Neuronal stem cell (in vitro differentiated cells): ENCODE results near the gene NCAN.

Experiments
- DNase-seq: peaks from one replicate; pipeline ENCODE4 v3.0.0-alpha.2; 2013; ENCODE audit warnings: low spot score
- H2AFZ ChIP-seq: one replicate; pipeline ENCODE4 v1.6.1; 2013; ENCODE audit warnings: mild to moderate bottlenecking, low read length, inconsistent platforms
- H2AK5ac ChIP-seq: 2 replicates; pipeline ENCODE4 v1.6.1; 2013; ENCODE audit warnings: low read depth, mild to moderate bottlenecking, inconsistent platforms, low read length, moderate library complexity, mixed read lengths
- H2BK120ac ChIP-seq: 2 replicates; pipeline ENCODE4 v1.6.1; 2013; ENCODE audit warnings: low read depth, mild to moderate bottlenecking, inconsistent platforms, low read length, moderate library complexity, mixed read lengths
- H2BK12ac ChIP-seq: one replicate; pipeline ENCODE4 v1.6.1; 2013; ENCODE audit warnings: low read length, inconsistent platforms
- H2BK15ac ChIP-seq: 2 replicates; pipeline ENCODE4 v1.6.1; 2013; ENCODE audit warnings: mild to moderate bottlenecking, low read length, inconsistent platforms, mixed read lengths
- H2BK5ac ChIP-seq: one replicate; pipeline ENCODE4 v1.6.1; 2013; ENCODE audit warnings: inconsistent platforms, mild to moderate bottlenecking, low read length, moderate library complexity
- H3K14ac ChIP-seq: one replicate; pipeline ENCODE4 v1.6.1; 2013; ENCODE audit warnings: low read length, inconsistent platforms
- H3K18ac ChIP-seq: 2 replicates; pipeline ENCODE4 v1.6.1; 2013; ENCODE audit warnings: low read length, inconsistent platforms
- H3K23ac ChIP-seq: 2 replicates; pipeline ENCODE4 v1.6.1; 2013; ENCODE audit warnings: low read depth, mild to moderate bottlenecking, mixed read lengths, low read length, inconsistent platforms; ENCODE audit not compliant: poor library complexity
- H3K27ac ChIP-seq: replicated peaks from 3 replicates; pipeline ENCODE4 v1.5.1; 2013; ENCODE audit warnings: low read length, inconsistent platforms
- H3K27me3 ChIP-seq, 3 experiments: 2 replicates each; pipeline ENCODE4 v1.6.1; 2013; ENCODE audit warnings: low read length in 3 of 3, mild to moderate bottlenecking in 2 of 3, inconsistent platforms in 1 of 3, low read depth in 1 of 3, mixed read lengths in 1 of 3, moderate library complexity in 1 of 3; ENCODE audit not compliant: control insufficient read depth in 3 of 3, insufficient read depth in 3 of 3
- H3K36me3 ChIP-seq, 2 donors: replicated peaks in 1 of 2; 2 replicates each; pipeline ENCODE4 v1.6.1; 2013; ENCODE audit warnings: low read length in 2 of 2; ENCODE audit not compliant: control insufficient read depth in 2 of 2, insufficient read depth in 2 of 2
- H3K4ac ChIP-seq: 2 replicates; pipeline ENCODE4 v1.6.1; 2013; ENCODE audit warnings: inconsistent platforms, mild to moderate bottlenecking, low read length, moderate library complexity
- H3K4me1 ChIP-seq, 2 donors: 1 replicate in 1 of 2; 2 replicates in 1 of 2; pipeline ENCODE4 v1.6.1; 2013; ENCODE audit warnings: low read length in 2 of 2, low read depth in 1 of 2; ENCODE audit not compliant: control insufficient read depth in 2 of 2, insufficient read depth in 1 of 2
- H3K4me2 ChIP-seq: one replicate; pipeline ENCODE4 v1.6.1; 2013; ENCODE audit warnings: mild to moderate bottlenecking, low read length, inconsistent platforms; ENCODE audit not compliant: insufficient read depth, poor library complexity, severe bottlenecking
- H3K4me3 ChIP-seq, 2 donors: 2 replicates each; pipeline ENCODE4 v1.5.1; 2013; ENCODE audit warnings: low read length in 2 of 2, mild to moderate bottlenecking in 2 of 2, inconsistent platforms in 1 of 2, moderate library complexity in 1 of 2
- H3K79me1 ChIP-seq: one replicate; pipeline ENCODE4 v1.6.1; 2013; ENCODE audit warnings: low read depth, mild to moderate bottlenecking, inconsistent platforms, low read length, moderate library complexity
- H3K9ac ChIP-seq: one replicate; pipeline ENCODE4 v1.6.1; 2013; ENCODE audit warnings: mild to moderate bottlenecking, low read depth, low read length, inconsistent platforms; ENCODE audit not compliant: poor library complexity
- H3K9me3 ChIP-seq, 2 donors: replicated peaks in 1 of 2; 2 replicates each; pipeline versions ENCODE3 to v1.6.1; 2013; ENCODE audit warnings: low read length in 2 of 2, mild to moderate bottlenecking in 2 of 2, inconsistent platforms in 1 of 2, low read depth in 1 of 2, mixed read lengths in 1 of 2, moderate library complexity in 1 of 2; ENCODE audit not compliant: control insufficient read depth in 2 of 2, insufficient read depth in 1 of 2
- H4K8ac ChIP-seq: one replicate; pipeline ENCODE4 v1.6.1; 2013; ENCODE audit warnings: low read depth, mild to moderate bottlenecking, inconsistent platforms, low read length, moderate library complexity
- H4K91ac ChIP-seq: one replicate; pipeline ENCODE4 v1.6.1; 2013; ENCODE audit warnings: low read length, low read depth, mild to moderate bottlenecking, inconsistent platforms; ENCODE audit not compliant: poor library complexity
- WGBS, 2 donors: extraction: QIAGEN DNeasy Blood & Tissue Kit; methylation state at CpG; one replicate each; pipeline ENCODE4 v1.1.7; 2013; ENCODE audit warnings: missing lambda C conversion rate in 2 of 2, mixed read lengths in 1 of 2; ENCODE audit not compliant: insufficient read length in 2 of 2, insufficient replicate concordance in 1 of 2; ENCODE audit errors: extremely low coverage in 2 of 2; 5-methylcytosine and 5-hydroxymethylcytosine counted together

Gene NCAN

DNA sequence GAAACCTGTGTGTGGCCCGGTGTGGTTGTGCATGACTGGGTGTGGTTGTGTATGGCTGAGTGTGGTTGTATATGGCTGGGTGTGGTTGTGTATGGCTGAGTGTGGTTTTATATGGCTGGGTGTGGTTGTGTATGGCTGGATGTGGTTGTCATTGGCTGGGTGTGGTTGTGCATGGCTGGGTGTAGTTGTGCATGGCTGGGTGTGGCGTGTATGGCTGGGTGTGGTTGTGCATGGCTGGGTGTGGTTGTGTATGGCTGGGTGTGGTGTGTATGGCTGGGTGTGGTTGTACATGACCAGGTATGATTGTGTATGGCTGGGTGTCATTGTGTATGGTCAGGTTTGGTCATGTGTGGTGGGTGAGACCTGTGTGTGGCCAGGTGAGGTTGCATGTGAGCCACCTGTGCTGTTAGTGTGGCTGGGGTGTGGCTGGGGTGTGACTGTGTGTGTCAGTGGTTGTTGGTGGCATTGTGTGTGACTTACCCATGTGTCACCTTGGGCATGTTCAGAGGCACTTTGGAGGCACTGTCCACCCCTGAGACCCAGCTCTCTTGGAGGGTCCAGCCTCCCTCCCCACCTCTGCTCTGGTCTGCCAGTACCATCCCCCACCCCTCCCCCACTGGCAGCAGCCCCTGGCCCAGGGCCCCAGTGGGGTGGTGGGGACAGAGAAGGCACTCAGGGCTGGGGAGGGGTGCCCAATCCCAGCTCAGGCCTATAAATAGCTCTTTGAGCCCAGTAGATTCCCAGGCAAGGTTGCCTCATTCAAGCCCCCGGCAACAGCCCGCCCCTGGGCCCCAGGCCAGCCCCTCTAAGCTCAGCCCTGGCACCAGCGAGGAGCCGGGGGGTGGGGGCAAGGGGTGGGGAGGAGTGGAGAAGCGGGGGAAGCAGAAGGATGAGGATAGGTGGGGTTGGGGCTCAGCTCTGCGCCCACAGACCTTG lies 3.9 kb upstream of the NCAN start:
- Histone ChIP-seq H3K4me2 (no peak overlapping the region), H2BK5ac (no peak overlapping the region), H3K9ac (peak overlapping the region; percentile 9), H3K27me3 (peaks cover 0 to 18% (median 0%) of the 10 kb centered on the region in 3 experiments), H2BK15ac (no peak overlapping the region), H3K14ac (no peak overlapping the region), H3K4me3 (no peak overlapping the region), H3K27ac (no peak overlapping the region), H4K91ac (no peak overlapping the region), H3K36me3 (peaks cover 0 to 1% of the 10 kb centered on the region in 2 donors), H2AK5ac (no peak overlapping the region), H2AFZ (no peak overlapping the region), H3K23ac (peak overlapping the region; percentile 62), H3K18ac (no peak overlapping the region), H3K4me1 (peaks cover 13 to 14% of the 10 kb centered on the region in 2 donors), H2BK12ac (no peak overlapping the region), H3K4ac (no peak overlapping the region), H2BK120ac (no peak overlapping the region), H4K8ac (no peak overlapping the region), H3K9me3 (peaks cover 0 to 4% of the 10 kb centered on the region in 2 donors), H3K79me1 (peaks cover 2% of the 10 kb centered on the region)
- DNase-seq = no peak
- WGBS, 2 donors = no CpG with 5 or more reads among the region's 8 CpGs

GRCh38 chr19:19209372-19209771 lies 2.4 kb upstream of the NCAN start:
- no peak overlapping the region for H2AK5ac ChIP-seq
- H3K4me2 ChIP-seq = no peak overlapping the region
- H3K4me1 ChIP-seq = peaks cover 16 to 25% of the 10 kb centered on the region in 2 donors
- peaks cover 0 to 31% (median 0%) of the 10 kb centered on the region in 3 experiments for H3K27me3 ChIP-seq
- no peaks in the 10 kb centered on the region for H3K36me3 ChIP-seq
- no peak overlapping the region for H3K4ac ChIP-seq
- no peak overlapping the region for H4K91ac ChIP-seq
- H3K18ac ChIP-seq = no peak overlapping the region
- H3K9ac ChIP-seq = no peak overlapping the region
- no peak for DNase-seq
- H3K79me1 ChIP-seq = peaks cover 2% of the 10 kb centered on the region
- H3K14ac ChIP-seq = no peak overlapping the region
- no CpG with 5 or more reads among the region's 9 CpGs for WGBS, 2 donors
- H2AFZ ChIP-seq = no peak overlapping the region
- H2BK120ac ChIP-seq = no peak overlapping the region
- no peak overlapping the region for H3K23ac ChIP-seq
- peaks cover 0 to 6% of the 10 kb centered on the region in 2 donors for H3K9me3 ChIP-seq
- H3K4me3 ChIP-seq = peak overlapping the region in 1 of 2 donors; percentile 52
- H2BK12ac ChIP-seq = no peak overlapping the region
- H2BK15ac ChIP-seq = no peak overlapping the region
- H3K27ac ChIP-seq = no peak overlapping the region
- no peak overlapping the region for H4K8ac ChIP-seq
- H2BK5ac ChIP-seq = no peak overlapping the region

GRCh38 chr19:19212916-19213315 lies 1.2 kb downstream of the NCAN start:
- Histone ChIP-seq H3K4me3 (peak overlapping the region in 1 of 2 donors; percentile 52), H3K4me2 (no peak overlapping the region), H3K36me3 (peaks cover 0 to 11% of the 10 kb centered on the region in 2 donors), H3K9me3 (peaks cover 0 to 6% of the 10 kb centered on the region in 2 donors), H2BK12ac (no peak overlapping the region), H2BK15ac (no peak overlapping the region), H4K8ac (no peak overlapping the region), H2AK5ac (no peak overlapping the region), H3K4ac (no peak overlapping the region), H4K91ac (no peak overlapping the region), H2BK5ac (no peak overlapping the region), H3K4me1 (peaks cover 11 to 23% of the 10 kb centered on the region in 2 donors), H3K14ac (no peak overlapping the region), H3K79me1 (no peaks in the 10 kb centered on the region), H2AFZ (peak overlapping the region; percentile 88), H3K27ac (no peak overlapping the region), H3K27me3 (peaks cover 0 to 32% (median 0%) of the 10 kb centered on the region in 3 experiments), H3K23ac (peak overlapping the region; percentile 25), H2BK120ac (no peak overlapping the region), H3K18ac (no peak overlapping the region), H3K9ac (no peak overlapping the region)
- WGBS, 2 donors = no CpG with 5 or more reads among the region's 7 CpGs
- no peak for DNase-seq

- H3K27me3 ChIP-seq = peaks cover 0 to 32% (median 0%) of the 10 kb centered on the region in 3 experiments
- peaks cover 0 to 6% of the 10 kb centered on the region in 2 donors for H3K9me3 ChIP-seq
- no peak overlapping the region for H3K27ac ChIP-seq
- H2BK5ac ChIP-seq = no peak overlapping the region
- peak overlapping the region; percentile 22 to 52 for H3K4me3 ChIP-seq
- H2AK5ac ChIP-seq = no peak overlapping the region
- no CpG with 5 or more reads among the region's 21 CpGs for WGBS, 2 donors
- H2BK120ac ChIP-seq = no peak overlapping the region
- H3K36me3 ChIP-seq = peaks cover 0 to 12% of the 10 kb centered on the region in 2 donors
- H2AFZ ChIP-seq = no peak overlapping the region
- H3K79me1 ChIP-seq = no peaks in the 10 kb centered on the region
- H3K4me2 ChIP-seq = no peak overlapping the region
- no peak overlapping the region for H4K91ac ChIP-seq
- no peak overlapping the region for H3K18ac ChIP-seq
- DNase-seq = no peak
- H3K4ac ChIP-seq = no peak overlapping the region
- H3K23ac ChIP-seq = peak overlapping the region; percentile 21
- H3K9ac ChIP-seq = peak overlapping the region; percentile 7
- H4K8ac ChIP-seq = no peak overlapping the region
- no peak overlapping the region for H2BK15ac ChIP-seq
- H2BK12ac ChIP-seq = no peak overlapping the region
- peak overlapping the region; percentile 32 for H3K14ac ChIP-seq
- H3K4me1 ChIP-seq = peaks cover 10 to 23% of the 10 kb centered on the region in 2 donors
Measured at GRCh38 chr19:19213426-19214158, 1.8 kb downstream of the NCAN start.
